Medulla oblongata (tissue), 1 donor: ENCODE measurements around the gene ECT2L.

ENCODE experiments used
- DNase-seq: peaks from one replicate; pipeline ENCODE4 v3.0.0-alpha.2; 2015; ENCODE audit errors: extremely low spot score

The ECT2L gene

DNA sequence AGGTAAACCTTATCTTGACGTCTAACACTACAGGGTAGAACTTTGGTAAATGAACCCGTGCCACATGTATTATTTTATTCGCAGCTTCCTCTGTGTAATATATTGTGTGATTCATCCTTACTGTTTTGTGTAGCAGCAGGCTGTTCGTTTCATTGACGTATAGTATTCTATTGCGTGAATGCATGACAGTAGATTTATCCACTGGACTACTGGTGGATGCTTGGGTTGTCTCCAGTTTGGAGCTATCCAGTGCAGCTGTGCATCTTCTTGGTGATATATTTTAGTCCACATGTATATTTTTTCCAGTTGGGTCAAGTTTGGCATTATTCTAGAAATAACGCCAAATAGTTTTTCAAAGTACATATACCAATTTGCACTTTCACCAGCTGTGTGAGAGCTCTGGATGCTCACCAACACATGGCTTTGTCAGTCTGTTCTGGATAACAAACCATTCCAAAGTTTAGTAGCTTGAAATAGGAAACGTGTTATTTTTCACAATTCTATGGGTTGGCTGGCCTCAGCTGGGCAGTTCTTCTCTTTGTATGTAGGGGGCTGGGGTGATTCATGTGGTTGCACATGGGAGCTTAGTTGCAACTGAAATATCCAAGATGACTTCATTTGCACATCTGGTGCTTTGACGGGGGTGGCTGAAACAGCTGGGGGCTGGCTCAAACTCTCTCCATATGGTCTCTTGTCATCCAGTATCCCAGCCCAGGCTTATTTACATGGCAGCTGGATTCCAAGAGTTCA lies 9.3 kb downstream of the ECT2L start:
- no peak for DNase-seq

DNA sequence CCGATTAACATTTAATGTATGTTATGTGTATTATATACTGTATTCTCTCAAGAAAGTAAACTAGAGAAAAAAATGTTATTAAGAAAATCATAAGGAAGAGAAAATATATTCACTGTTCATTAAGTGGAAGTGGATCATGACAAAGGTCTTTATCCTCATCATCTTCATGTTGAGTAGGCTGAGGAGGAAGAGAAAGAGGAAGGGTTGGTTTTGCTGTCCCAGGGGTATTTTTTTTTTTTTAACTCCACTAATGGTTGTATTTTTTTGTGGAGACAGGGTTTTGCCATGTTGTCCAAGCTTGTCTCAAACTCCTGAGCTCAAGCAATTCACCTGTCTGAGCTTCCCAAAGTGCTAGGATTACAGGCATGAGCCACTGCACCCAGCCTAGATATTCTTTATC lies 11.0 kb downstream of the ECT2L start:
- no peak for DNase-seq

DNA sequence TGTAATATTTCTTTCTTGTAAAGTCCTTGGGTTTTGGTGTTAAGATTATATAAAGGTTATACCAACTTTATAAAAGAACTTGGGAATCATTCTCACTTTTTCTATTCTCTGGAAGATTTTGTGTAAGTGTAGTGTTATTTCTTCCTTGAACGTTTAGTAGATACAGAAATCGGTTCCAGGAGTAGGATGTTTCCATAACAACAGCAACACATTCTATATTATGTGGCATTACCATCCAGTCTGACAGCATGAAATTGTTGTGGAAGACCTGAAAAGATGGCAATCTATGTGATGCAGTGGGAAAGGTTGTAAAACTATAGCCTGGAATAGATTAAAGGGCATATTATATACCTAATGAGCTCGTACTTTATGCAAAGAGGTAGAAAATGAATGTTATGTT lies 13.8 kb downstream of the ECT2L start:
- no peak for DNase-seq

DNA sequence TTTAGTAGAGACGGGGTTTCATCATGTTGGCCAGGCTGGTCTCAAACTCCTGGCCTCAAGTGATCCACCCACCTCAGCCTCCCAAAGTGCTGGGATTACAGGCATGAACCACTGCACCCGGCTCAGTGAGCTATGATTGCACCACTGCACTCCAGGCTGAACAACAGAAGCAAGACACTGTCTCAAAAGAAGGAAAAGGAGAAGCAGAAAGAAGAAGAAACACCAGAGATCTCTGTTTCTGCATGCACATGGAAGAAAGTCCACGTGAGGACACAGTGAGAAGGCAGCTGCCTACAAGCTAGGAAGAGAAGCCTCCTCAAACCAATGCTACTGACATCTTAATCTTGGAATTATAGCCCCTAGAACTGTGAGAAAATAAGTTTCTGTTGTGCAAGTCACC lies 16.0 kb downstream of the ECT2L start:
- DNase-seq: peak; percentile 23

DNA sequence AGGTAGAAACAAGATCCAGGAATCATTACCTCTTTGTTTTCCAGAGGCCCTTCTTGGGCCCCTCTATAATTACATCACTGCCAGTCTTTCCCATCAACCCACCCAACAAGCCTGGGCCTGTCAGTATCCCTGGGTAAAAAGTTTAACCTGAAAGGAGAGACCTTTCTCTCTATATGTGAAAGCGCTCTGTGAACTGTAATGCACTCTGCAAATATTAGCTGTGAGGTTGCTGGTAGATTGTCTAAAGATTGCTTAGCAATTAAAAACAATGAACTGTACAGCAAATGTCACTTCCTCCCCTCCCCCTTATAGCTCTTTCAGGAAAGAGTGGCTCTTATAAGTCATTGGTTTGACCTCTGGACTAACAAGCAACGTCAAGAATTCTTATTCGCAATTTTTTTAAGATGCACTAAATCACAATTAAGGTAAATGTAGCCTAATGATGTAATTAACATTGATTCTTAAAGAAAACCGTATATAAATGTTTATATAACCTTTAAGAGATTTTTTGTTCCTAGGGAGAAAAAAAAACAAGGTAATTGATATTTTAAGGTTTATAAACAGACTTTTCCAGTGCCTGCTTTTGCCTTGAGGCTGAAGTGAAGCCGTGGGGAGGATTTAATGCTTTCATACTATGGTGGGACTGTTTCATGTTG lies 18.4 kb downstream of the ECT2L start:
- no peak for DNase-seq

DNA sequence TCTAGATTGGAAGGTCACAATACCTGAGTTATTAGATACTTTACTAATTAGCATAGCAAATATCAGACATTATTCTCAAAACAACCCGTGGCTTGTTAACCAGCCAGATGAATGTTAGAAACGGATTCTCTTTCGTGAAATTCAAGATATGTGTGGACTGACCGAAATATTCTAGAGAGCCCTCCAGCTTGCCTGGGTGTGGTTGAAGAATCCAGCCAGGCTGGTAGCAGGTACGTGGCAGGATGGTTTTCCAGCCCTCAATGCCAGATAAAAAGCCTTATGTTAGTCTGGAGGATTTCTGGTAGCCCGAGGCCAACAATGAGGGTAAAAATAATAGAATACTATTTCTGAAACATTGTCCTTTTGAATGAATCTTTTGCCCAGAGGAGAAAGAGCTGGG lies 19.3 kb downstream of the ECT2L start:
- DNase-seq: no peak

DNA sequence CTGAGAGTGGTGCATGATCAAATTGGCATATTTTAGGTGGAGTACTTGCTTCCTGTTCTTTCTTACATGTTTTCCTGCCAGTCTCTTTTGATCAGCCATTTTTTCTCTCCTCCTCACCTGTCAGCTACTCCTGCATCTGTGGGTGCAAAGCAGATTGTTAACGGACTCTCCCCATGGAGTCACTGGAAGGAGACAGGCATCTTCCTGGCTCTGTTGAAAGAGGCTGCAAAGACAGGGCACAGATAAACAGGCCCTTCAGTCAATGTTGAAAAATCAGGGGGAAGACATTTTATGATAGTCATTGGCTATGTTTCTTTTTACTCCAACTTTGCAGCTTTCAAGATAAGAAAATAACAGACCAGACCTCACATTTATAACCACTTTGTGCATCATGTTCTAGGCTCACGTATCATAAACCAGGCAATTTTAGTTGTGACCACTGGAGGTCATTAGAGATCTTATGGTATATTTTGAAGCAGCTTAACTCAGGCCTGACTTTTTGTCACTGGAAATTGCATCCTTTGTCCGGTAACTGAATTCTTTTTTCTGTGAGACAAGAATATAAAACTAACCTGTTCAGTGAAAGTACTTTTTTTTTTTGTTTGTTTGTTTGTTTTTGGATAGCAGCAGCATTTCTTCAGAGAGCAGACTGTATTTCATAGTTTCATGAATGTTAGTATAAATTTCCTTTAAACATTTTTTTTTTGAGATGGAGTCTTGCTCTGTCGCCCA lies 20.1 kb downstream of the ECT2L start:
- DNase-seq: peak; percentile 83

DNA sequence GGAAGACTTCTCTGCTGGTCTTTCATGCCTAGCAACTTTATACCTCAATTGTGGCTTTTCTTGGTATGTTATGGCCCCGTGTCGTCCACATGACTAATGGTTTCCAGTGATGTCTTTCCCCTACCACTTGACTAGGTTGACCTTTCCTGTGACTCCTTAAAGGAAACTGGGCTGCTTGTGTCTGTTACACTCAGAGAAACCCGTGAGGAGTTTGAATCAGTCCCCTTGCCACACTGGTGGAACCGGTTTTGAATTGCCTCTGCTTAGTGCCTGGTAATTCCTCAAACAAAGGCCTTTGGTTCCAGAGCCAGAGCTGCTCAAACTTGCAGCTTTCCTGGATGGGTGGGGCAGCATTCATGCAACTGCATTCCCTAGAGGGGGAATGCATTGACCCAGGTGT lies 21.9 kb downstream of the ECT2L start:
- DNase-seq: no peak

DNA sequence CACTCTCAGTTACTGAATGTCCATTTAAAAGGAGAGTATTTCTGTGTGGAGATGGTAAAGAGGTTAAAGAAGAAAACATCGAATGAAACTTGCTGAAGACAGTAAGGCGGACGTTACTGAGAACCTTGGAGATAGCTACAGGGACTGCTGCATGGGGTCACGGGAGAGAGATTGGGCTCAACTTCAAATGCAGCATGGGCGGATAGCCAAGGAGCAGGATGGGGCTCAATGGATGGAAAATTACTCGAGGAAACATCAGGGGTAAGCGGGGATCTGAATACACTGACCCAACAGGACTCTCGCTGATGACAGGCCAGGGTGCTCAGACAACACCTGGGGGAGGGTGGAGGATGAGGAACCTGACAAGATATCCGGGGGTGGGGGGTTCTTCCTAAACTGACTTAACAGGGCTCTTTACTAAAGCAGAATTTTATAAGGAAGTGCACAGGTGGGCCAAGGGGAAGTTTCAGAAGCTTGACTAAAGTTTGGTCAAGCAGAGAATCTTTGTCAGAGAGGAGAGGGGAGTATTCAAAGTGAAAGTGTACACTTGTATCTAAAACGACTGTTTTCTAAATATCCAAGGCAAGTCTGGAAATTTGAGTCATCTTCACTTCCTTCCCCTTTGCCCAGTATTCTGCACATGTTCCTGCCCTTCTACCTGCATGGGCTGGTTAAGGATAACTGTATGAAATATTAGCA lies 22.8 kb downstream of the ECT2L start:
- no peak for DNase-seq

DNA sequence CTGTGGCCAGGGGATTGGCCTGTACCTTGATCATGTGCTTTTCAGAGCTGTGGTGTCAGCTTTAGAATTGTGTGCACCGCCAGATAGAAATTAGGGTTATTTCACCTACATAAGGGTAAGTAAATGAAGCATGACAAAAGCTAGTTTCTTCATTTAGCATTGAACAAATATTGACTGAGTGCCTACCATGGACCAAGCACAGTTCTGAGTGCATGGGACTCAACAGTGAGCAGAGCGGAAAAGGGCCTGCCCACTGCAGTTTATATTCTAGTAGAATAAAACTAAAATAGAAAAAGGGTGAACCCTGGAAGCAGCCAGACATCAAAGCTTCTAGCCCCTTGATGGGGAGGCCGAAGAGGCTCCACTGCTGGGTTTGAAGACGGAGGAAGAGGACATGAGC lies 25.6 kb downstream of the ECT2L start:
- no peak for DNase-seq

DNA sequence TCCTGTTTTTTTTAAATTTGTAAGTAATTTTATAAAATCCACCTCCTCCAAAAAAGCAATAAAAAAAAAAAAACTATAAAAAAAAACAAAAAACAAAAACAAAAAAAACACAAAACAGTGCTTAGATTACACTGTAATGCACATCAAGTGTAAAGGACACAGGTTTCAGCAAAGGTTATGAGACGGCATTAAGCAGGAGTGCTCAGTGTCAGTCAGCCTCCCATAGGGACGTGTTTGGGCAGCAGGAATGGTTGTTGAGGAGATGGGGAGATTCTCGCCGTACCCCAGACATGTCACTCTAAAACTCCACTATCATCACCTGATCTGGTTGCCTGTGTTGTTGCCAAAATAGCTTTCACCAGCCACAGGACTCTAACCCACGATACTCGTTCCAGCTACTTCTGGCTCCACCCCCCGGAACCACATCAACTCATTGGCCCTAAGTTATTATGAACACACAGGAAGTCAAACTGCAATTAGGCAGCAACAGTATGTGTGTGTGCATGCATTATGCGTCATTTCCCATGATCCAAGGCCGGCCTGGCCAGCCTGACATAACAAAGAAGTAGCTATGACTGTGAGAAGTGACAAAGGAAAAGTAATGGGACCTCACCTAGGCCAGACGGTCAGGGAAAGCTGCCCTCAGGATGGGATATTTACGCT lies 28.7 kb downstream of the ECT2L start:
- DNase-seq: no peak

DNA sequence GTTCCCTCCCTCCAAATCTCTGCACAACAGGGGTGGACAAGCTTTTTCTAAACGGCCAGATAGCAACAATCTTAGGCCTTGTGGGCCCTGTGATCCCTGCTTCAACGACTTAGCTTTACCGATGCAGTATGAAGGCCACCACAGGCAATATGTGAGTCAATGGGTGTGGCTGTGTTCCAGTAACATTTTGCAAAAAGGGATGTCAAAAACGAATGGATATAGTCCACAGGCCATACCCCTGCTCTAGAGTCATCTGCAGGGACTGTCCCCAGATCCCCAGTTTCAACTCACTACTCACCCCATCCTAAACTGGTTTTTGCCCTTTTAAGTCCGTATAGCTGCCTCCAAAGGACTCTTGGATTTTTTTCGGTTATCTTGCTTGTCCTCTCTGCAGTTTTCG lies 34.4 kb downstream of the ECT2L start:
- no peak for DNase-seq

DNA sequence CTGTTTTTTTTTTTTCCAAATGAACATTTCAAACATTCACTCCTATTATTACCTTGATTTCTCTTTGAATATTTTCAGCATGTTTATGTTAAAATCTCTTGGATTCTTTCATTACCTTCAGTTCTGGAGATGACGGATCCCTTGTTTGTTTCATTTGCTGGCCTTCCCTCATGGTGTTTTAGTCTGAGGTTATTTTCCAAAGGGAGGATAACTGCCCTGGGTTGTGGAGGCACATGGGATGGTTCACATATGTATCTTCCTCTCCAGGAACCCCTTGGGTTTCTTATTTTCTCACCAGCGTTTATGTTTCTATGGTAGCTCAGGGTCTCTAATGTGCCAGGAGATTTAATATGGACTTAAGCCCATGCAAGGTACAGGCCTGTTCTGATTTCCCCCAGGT lies 36.3 kb downstream of the ECT2L start:
- DNase-seq: no peak

DNA sequence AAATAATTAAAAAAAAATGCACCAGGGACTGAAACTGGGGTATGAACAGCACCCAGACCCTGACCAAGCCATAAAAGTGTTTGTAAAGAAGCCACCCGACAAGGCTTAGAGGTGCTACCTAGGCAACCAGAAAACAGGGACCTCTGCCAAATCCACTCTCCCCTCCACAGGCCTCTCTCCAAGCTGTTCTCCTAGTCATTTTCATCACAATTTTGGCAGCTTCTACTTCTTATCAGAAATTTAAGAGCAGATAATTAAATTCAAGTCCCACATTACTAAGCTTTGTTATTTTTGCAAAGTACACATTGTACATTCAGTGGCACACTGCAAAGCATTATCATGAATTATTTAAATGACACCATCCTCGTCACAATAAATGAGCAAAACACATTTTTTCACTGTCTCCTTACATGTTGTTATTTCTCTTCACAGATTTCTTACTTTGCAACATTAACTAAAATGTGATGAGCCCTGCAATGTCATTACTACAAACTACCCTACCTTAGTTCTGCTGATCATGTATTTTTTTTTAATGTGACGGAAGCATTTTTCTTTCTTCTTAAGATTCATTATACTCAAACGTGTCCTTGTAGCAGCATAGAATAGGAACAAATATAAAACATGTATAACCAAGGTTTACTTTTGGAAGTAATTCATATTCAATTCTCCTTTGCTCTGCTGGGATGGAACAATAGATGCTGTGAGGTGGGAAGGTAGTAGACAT lies 38.1 kb downstream of the ECT2L start:
- DNase-seq: peak; percentile 27

DNA sequence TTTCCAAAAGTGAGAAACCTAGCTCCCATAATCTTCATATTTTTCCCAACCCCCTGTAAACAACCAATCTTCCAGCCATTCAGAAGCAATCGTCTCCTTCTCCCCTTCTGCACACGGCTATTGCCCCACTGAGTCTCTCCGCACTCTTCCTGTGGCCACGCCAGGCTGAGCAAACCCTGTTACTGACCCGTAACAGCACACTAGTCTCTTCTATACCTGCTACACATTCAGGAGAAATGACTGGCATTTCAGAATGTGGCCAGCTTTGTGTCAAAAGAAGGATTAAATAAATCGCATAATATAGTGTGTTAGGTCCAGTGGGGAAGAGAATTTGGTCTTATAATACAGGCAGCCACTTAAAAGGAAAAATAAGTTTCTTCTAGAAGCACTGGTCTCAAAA lies 41.4 kb downstream of the ECT2L start:
- DNase-seq: no peak

DNA sequence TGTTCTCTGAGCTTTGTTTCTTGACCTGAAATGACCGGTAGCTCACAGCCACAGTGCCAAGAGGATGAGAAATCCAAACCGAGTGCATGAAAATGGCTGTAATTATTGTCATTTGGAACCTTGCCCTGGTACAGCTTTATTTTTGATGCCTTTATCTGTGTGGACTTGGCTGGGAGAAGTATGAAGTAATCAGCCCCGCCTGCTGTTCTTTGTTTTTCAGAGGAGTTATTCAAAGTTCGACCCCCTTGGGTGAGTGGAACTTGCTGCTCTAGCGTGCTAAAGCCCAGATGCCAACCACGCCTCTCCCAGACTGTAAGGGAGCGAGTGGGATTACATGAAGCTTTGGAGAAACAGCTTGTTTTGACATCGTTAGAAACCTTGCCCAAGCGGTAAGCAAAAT lies 48.3 kb downstream of the ECT2L start:
- DNase-seq: peak; percentile 15

DNA sequence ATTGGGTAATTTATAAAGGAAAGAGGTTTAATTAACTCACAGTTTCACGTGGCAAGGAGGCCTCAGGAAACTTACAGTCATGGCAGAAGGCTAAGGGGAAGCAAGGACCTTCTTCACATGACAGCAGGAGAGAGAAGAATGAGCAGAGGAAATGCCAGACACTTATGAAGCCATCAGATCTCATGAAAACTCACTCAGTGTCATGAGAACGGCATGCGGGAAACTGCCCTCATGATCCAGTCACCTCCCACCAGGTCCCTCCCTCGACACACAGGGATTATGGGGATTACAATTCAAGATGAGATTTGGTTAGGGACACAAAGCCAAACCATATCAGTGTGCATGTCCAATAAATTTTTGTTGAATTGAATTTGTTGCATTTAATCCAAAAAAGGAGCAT lies 52.0 kb downstream of the ECT2L start:
- DNase-seq: no peak

DNA sequence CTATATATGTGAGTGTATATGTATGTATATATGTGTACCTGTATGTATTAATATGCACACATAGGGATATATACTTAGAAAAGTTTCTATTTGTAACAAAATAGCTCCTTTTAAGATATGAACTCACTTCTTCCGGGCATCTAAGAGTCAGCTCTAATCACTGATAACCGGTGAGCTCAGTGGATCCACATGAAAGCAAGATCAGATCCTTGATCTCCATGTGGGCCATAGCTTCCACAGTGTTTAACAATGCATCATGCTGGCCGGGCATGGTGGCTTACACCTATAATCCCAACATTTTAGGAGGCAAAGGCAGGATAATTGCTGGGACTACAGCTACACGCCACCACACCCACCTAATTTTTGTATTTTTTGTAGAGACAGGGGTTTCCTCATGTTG lies 52.6 kb downstream of the ECT2L start:
- no peak for DNase-seq

DNA sequence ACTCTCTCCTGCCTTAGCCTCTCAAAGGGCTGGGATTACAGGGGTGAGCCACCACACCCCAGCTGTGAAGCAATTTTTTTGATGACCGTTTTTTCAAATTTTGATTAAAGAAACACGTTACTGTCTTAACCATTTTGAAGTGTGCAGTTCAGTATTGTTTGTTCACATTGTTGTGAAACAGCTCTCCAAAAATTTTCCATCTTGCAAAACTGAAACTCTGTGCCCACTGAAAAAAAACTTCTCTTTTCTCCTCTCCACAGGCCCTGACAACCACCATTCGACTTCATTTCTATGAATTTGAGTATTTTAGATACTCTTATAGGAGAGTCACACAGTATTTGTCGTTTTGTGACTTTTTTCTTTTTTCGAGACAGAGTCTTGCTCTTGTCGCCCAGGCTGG lies 53.9 kb downstream of the ECT2L start:
- no peak for DNase-seq

DNA sequence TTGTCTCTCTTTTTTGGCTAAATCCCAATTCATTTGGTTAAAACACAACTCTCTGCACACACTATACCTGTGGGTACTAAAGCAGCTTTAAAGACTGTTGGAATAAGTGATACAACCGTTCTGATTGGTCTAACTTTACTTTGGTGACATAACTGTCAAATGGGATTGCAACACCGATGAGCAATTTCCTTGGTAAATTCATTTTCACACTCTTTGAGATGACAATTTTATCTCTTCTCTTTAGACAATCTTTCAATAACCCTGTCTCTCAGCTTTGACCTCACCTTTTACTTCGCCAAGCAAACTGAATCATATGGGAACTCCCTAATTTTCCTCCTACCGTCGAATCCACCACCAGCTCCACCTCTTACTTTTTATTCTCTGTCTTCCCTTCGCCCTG lies 60.8 kb downstream of the ECT2L start:
- no peak for DNase-seq

DNA sequence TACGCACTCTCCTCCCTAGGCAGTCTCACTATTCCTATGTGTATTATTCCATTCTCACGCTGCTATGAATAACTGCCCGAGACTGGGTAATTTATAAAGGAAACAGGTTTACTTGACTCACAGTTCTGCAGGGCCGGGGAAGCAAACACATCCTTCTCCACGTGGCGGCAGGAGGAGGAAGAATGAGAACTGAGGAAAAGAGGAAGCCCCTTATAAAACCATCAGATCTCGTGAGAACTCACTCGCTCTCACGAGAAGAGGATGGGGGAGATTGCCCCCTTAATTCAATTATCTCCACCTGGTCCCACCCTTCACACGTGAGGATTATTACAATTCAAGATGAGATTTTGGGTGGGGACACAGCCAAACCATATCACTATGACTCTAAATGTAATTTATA lies 61.9 kb downstream of the ECT2L start:
- no peak for DNase-seq
